Measurements from ENCODE around the gene BET1.

GRCh38 chr7:93977211-93977950 lies 26.8 kb downstream of the BET1 start:
- no peak for TF ChIP-seq CTCF (IDR thresholded peaks at IDR 0.05)
- no peak for TF ChIP-seq POLR2A (IDR thresholded peaks at IDR 0.05)

Data from esophagus squamous epithelium (tissue), 4 donors.